Glomerular endothelial cell (primary cell): ENCODE measurements around the gene SCAPER. TPM values are rescaled to one million over a fixed set of nuclear protein-coding genes. Genes with fewer than 3 reads are reported as not detected.
"Not testable (repeated sequence)": the region's sequence is repeated elsewhere in the genome, so short reads cannot be mapped to it uniquely, and the experiment has no call there.

Source experiments
- DNase-seq: peaks from one replicate; pipeline ENCODE4 v3.0.0-alpha.2; 2011; ENCODE audit warnings: low read depth, low spot score; ENCODE audit errors: extremely low read depth
- total RNA-seq: library from RNA; depleted of rRNA; stranded (reverse); fragments of >200 nt; gene quantifications from 2 replicates; pipeline ENCODE4 v1.2.3, GENCODE V29; 2015

SCAPER gene
- total RNA-seq, 1 donor from 2014 or later, result 13.8 TPM

GRCh38 chr15:76309601-76310330, 595.4 kb downstream of the SCAPER start:
- DNase-seq, result no peak

DNA sequence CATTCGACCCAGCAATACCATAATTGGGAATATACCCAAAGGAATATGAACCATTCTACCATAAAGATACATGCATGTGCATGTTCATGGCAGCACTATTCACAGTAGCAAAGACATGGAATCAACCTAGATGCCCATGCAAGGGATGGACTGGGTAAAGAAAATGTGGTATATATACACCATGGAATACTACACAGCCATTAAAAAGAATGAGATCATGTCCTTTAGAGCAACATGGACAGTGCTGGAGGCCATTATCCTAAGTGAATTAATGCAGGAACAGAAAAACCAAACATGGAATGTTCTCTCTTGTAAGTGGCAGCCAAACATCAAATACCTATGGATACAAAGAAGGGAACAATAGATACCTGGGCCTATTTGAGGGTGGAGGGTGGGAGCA, 601.2 kb downstream of the SCAPER start:
- DNase-seq, result no peak

DNA sequence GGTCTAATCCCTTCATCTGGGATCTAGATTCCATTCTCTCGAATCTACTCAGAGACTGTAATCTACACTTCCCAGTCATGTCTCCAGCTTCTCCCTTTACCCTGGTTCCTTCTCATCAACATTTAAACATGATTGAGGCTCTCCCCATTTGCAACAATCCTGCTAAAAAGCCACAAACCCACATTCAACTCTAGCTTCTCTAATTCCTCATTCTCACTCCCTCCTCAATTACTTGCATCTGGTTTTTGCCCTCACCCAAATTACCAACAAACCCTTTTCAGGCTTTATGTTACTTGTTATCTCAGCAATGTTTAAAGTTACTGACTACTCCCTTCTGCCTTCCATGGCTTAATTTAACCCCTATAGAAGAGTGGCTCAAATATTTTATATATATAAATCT, 605.4 kb downstream of the SCAPER start:
- no peak for DNase-seq

DNA sequence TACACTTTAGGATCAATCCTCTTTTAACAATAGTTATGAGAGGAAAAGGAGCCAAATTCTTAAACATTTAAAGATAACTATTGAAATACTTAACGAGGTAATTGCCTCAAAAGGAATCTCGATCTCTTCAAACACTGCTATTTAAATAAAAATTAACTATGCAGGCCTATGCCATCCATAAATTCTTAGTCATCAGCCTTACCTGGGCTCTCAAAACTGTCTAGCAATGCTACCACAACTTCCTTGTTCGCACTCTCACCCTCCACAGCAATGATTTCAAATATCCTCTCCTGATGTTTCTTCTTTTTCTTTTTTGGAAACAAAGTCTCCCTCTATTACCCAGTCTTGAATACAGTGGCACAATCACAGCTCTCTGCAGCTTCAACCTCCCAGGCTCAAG, 606.2 kb downstream of the SCAPER start:
- no peak for DNase-seq

DNA sequence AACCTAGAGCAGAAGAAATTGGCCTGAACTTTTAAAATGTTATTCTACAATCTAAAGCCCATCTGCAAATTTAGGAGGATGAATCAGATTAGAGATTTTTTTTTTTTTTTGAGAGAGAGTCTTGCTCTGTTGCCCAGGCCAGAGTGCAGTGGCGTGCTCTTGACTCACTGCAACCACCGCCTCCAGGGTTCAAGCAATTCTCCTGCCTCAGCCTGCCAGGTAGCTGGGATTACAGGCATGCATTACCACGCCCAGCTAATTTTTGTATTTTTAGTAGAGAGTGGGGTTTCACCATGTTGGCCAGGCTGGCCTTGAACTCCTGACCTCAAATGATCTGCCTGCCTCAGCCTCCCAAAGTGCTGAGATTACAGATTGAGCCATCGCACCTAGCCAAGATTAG, 607.2 kb downstream of the SCAPER start:
- not testable (repeated sequence) for DNase-seq

Other genes starting within 250 kb of the SCAPER start
- gene RCN2, start 26.4 kb upstream of the SCAPER start, total RNA-seq, result 52.5 and 76.8 TPM in 2 replicates
- not detected in 2 replicates for gene PSTPIP1, start 89.8 kb upstream of the SCAPER start, total RNA-seq
- gene TSPAN3, start 165.8 kb upstream of the SCAPER start, total RNA-seq, result 287 and 425 TPM in 2 replicates